ENCODE results near the gene SFI1.

SFI1 gene

DNA sequence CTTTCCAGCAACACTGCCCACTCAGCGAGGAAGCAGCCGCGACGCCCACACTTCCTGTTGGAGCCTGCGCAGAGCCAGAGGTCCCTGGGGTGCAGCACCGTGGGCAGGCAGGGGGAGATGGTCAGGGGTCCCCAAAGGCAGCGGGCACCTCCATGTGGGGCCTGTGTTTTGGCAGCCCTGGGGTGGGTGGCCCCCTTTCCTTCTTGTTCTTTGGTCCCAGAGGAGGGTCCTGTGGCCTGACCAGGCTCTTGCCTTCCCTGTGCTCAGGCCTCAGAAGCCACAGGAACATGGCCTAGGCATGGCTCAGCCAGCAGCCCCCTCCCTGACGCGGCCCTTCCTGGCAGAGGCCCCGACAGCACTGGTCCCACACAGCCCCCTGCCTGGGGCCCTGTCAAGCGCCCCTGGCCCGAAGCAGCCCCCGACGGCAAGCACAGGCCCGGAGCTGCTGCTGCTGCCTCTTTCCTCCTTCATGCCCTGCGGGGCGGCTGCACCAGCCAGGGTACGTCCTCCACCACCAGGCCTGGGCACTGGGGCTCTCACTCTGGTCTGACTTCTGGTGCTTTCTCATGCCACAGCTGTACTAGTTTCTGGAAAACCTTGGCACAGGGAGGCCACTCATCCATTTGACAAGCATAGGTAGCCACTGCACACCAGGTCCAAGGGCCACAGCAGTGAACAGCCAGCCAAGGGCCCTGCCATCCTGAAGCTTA lies 118.6 kb downstream of the SFI1 start:
- no peak for DNase-seq (ENCODE audit: low spot score)
- FAIRE-seq = no peak

DNA sequence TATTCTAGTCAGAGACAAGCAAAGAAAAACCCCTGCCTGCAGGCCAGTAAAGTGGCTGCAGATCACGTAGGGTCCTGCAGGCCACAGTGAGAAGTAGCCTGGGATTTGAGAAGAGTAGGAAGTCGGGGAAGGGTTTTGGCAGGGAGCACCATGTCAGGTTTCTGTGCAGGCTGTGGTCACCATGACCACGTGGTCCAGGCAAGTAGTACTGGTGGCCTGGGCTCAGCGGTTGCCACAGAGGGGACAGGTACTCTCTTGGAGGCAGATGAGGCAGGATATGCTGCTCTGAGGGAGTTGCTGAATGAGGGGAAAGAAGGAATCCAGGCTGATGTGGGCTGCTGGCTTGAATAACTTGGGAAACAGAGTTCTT lies 119.1 kb downstream of the SFI1 start:
- FAIRE-seq (no peak), DNase-seq (ENCODE audit: low spot score) (no peak)

DNA sequence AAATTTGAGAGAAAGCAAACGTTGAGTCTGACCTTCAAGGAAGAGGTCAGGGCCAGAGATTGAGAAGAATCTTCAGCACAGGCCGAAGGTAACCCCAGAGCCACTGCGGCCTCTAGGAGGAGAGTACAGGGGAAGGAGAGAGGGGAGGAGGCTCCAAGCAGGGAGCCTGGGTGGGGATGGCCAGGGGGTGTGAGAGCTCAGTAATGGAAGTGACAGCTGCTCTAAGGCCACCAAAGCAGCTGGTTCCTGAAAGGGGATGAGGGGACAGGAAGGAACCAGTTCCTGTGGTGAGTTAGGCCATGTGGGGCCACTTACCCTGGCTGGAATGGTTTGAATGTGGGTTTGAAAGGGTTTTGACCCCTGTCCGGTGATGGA lies 119.6 kb downstream of the SFI1 start:
- FAIRE-seq = no peak

DNA sequence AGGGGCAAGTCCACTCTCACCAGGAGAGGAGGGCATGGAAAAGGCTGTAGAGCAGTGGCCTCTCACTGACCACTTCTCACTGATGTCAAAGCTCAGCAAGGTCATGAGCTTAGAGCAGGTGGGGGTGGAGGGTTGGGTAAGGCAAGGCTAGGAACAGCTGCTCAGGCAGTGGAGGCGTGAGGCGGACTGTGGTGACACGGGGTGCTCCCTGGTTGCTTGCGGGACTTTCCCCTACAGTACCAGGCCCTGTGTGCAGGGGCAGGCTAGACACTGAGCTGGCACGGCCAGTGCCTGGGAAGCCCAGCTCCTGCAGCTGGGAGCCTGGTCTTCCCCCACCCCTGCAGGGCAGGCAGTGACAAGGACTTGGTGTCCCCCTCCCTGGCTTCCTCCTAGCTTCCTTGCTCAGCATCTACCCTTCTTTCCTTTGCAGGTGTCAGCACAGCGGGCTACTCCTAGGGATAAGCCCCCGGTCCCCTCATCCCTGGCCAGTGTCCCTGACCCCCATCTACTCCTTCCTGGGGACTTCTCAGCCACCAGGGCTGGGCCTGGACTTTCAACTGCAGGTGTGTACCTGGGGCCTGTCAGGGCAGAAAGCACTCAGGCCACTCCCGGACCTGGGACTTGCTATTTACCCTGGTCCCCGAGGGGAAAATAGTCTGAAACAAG lies 120.1 kb downstream of the SFI1 start:
- FAIRE-seq = no peak

More for the DNA sequence above, 119.6 kb downstream of the SFI1 start:
- DNase-seq (ENCODE audit: low spot score) = no peak

DNA sequence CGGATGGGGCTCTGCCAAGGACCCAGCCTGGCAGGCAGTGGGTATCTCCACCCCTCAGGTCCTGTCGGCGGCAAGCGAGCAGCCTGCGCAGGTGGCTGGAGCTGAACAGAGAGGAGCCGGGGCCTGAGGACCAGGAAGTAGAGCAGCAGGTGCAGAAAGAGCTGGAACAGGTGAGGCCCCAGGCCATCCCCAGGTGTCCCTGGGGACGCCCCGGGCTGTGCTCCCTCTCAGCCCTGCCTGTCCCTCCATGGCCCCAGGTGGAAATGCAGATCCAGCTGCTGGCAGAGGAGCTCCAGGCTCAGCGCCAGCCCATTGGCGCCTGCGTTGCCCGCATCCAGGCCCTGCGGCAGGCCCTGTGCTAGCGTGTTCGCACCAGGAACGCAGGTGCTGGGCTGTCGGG lies 121.7 kb downstream of the SFI1 start:
- DNase-seq (ENCODE audit: low spot score) (no peak), FAIRE-seq (no peak)

More for the DNA sequence above, 120.1 kb downstream of the SFI1 start:
- no peak for DNase-seq (ENCODE audit: low spot score)

DNA sequence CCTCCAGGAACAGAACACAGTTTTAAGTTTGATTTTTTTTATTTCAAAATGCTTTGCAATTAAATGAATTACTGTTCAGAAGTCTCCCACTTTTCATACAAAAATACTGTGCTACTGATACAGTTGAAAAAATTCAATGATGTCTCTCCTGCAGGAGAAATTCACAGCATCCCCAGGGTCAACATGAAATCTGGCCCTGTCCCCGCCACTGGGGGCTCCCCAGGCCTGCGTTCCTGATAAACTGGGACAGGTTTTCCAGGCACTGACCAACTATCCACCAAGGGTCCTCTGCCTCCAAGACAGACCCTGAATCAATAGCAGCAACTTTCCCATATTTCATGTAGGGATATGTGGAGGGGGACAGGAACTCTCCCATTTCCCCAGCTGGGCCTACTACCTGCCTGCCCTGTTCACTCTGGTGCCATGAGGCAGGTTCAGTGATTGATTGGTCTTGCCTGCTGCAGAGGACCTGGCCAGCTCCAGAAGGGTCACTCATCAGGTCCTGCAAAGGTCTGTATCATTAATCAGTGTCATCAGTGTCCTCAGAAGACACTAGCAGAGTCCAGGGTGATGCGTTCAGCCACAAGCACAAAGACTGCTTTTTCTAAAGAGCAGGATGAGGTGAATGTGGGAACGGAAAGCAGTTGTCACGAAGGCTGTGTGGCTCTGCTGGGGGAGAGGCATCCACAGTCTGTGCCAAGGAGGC lies 122.3 kb downstream of the SFI1 start:
- FAIRE-seq (no peak), DNase-seq (ENCODE audit: low spot score) (no peak)

DNA sequence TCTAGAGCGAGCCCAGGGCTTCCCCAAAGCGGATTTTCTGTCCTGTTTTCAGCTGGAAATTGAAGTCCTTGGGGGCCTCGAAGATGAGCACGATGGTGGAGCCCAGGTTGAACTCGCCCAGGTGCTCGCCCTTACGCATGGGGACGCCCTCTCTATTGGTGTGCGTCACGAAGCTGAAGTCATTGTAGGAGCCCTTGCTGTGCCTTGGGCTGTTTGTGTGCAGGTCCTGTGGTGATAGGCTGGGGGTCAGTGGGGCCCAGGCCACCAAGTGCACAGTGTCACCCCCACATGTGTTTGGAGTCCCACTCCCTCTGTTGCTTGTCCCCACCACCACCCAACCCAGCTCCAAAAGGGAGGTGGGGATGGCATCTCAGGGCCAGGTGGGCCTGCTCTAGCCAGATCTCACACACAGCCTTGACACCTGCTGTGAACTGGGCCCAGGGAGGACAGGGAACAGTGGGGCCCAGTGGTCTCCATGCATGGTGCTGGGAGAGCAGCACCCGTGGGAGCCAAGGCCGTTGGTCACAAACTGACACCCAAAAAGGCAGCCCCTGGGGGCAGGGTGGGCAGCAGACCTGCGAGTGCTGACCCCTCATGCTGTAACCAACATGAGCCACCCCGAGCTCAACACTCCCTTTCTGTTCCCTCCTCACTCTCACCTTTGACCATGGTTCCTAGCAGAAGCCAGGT lies 123.4 kb downstream of the SFI1 start:
- FAIRE-seq (no peak), DNase-seq (ENCODE audit: low spot score) (no peak)

DNA sequence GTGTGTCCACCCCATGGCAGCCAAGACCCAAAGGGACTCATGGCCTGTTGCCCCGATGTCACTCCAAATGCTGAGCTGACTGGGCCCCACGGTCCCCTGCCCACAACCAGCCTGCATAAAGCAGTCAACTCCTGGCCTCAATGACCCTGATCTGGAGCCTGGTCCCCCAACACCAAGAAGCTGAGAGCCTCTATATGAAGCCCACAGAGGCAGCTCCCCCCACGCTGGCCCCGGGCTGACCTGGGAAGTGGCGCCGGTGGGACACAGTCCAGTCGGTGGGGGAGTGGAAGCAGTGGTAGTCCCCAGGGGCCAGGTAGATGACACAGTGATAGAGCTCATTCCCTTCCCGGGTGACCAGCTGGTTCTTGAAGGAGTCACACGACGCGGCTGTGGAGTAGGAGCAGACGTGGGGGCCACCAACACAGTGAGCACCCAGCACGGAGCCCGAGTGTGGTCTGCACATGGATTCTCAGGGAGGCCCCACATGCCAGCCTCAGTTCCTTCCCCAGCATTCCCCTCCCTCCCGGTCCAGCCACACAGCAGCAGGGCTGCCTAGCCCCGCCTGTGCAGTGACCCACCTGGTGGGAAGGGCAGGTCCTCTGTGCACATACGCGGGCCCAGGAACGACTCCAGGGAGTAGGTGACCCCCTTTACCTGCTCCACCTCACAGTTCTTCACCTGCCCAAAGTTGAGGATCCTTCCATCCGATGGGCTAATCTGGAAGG lies 124.6 kb downstream of the SFI1 start:
- FAIRE-seq = no peak
- DNase-seq (ENCODE audit: low spot score) = no peak

DNA sequence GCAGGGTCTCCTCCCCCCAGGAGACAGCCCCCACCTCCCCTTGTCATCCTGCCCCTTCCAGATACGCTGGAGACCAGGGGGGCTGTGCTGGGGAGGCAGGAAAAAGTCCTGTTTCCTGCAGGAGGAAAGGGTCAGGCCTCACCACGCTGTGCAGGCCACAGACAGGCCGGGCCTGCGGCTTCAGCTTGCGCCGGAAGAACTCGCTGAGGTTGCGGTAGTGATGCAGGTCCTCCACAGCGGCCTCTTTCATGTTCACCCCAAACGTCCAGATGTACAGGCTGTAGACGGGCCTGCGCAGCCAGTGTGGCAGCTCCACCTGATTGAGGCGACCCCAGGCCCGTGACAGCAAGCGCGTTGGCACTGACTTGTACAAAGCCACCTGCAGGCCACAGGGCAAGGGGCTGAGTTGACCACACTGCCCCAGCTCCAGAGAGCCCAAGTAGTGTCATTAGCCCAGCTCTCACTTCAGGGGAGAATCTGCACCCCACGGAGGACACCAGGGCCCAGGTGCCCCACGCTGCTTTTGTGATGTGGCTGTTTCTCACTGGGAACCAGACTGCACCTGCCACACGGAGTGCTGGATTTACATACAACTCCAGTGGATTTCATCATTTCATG lies 125.3 kb downstream of the SFI1 start:
- DNase-seq (ENCODE audit: low spot score) = no peak
- peak; percentile 5 for FAIRE-seq

DNA sequence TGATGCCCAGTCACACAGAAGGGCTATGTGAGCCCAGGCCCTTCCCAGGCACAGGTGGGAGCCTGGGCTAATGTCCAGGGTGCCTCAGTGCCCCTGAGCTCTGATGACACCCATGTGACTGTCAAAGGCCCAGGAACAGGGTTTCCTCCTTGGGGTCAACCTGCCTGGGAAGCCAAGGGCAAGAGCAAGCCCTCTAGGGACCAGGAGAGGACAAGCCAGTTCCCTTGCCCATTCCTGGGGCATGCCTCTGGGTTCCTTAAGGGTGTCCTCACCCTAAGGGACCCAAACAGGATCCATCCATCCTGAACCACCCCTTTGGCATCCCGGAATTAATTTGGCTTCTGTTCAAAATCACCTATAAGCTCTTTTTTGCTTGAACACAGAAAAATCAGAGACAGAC lies 126.6 kb downstream of the SFI1 start:
- no peak for DNase-seq (ENCODE audit: low spot score)
- no peak for FAIRE-seq

DNA sequence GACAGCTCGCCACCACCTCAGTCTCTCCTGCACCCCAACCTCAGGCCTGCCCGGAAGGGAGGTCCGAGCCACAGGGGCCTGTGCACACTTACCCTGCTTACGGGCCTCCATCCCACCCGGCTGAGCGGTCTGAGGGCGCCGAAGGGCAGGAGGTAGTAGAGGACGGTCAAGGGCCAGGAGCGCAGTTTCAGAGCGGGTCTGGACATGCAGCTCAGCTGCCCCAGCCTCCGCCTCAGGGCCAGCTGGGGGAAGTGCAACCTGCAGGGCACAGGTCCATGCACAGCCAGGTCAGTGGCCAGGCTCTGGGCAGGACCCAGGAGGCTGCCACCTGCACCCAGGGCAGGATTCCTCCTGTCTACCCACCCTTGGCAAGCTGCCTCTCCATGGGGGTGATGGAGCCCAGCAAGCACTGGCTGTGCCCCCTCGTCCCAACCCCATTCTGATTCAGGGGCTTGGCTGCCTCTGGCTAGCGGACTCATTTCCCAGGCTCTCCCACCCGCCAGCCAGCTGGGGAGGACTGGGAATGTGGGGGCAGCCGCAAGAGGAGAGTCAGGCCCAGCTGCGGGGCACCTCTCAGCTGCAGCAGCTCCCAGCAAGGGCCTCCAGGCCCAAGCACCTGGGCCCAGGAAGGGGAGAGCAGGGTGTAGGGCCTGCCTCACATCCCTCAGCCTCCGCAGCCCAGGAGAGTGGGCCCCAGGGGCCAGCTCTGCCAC lies 127.4 kb downstream of the SFI1 start:
- FAIRE-seq (peak; percentile 17), DNase-seq (ENCODE audit: low spot score) (no peak)

DNA sequence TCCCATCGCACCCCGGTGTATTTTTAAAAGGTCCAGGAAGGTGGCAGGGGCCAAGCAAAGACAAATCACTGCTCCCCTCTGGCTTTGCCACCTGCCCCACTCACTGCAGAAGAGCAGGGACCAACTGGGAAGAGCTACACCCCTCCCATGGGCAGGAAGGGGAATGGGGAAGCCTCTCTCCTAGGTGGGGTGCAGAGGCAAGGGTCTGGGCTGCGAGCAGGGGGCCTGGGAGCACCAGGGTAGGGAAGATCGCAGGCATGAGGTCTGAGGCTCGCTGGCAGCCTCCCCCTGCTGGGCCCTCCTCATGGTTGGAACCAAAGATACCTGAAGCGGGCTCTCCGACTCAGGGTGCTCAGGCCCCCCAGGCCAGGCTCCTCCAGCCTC lies 128.9 kb downstream of the SFI1 start:
- FAIRE-seq (no peak), DNase-seq (ENCODE audit: low spot score) (no peak)

DNA sequence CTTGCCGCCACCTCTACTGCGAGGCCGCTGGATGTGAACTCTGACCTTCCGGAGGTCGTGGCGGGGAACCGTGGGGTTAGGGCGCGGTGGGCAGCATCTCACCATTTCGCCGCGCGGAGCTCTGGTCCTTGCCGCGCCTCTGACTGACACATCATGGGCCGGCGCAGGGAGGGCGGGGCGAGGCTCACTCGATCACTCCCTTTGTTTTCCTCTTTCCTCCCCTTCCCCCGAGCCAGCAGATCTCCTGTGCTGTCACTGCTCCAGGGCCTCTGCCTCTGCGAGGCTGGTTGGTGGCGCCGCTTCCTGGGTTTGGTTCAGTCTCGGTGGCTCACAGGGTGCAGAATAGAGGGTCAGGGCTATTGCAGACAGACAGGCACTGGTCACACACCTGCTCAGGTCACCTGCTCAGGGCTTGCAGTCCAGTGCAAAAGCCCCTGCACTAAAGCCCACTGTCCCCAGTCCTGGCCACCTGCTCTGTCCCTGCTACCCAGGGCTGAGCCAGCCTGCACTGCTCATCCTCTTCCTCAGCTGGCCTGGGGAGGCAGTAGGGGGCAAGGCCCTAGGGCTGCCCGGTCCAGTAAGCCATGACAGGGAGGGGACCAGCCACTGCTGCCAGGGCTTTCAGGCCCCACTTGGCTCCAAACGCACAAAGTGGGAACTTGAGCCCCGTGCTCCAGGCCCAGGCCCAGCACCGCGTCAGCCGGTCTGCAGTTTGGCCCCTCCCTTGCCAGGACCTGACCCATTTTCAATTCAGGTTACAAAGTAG lies 129.5 kb downstream of the SFI1 start:
- DNase-seq (ENCODE audit: low spot score) = no peak
- FAIRE-seq = no peak

DNA sequence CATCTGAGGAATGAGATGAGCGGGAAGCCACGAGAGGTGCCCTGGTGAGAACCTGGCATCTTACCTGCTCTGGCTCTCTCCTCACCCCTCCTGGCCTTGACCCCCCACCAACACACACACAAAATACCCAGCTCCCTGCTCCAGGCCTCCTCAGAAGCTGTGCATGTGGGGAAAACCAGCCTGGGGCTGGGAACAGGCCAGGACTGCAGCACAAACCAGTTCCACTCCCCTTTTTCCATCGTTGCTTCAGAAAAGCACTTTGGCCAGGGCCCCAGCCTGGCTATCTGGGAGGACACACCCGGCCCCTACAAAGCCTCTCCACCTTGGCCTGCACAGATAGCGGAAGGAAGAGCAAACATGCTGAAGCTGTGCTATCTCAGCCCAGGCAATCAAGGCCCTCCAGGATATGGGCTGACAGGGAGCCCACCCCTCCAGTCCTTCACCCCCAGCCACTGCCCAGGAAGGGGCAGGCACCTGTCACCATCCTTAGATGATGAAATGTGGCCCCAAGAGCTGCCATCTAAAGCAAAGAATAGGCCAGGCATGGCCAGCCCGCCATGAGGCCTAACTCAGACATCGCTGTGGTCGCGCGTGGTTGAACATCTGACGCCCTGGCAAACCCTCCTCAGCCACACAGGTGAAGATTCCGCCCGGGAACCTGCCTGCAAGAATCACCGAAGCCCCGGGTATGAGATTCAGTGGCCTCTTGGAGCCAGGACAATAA lies 130.3 kb downstream of the SFI1 start:
- DNase-seq (ENCODE audit: low spot score) (no peak), FAIRE-seq (no peak)

DNA sequence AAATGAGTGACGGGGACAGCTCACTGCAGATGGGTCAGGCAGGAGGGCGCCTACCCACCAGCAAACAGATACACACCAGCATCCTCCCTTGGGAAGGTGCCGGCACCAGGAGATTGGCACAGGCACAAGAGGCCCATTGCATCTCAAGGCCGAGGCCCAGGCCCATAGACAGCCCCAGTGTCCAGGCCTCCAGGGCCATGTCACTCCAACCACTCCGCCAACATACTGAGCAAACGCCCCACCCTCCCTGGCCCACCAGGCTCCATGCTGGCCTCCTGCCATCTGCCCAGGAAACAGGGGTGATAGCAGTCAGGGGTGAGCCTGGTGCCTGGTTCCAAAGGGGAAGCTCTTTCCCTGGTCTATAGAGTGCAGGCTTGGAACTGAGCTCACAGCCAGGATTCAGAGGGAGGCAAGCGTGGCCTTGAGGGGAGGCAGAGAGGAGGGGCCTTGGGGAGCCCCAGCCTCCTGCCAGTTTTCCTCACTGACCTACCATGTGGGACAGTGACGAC lies 130.9 kb downstream of the SFI1 start:
- no peak for DNase-seq (ENCODE audit: low spot score)
- no peak for FAIRE-seq

DNA sequence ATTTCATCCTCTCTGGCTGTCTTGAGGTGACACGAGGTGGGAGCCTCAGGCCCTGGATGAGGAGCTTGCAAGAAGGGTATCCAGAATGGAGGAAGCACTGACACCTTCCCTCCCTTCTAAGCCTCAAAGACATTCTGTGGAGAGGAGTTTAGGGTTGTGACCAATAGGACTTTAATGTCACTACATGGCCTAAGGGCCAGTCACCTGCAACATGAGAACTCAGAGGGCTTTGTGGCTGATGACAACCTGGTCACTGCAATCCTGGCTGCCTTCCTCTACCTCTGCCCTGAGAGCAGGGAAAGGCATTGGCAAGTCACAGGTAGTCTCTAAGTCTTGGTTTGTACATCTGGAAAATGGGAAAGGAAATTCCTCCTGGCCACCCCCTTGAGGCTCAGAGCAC lies 132.0 kb downstream of the SFI1 start:
- no peak for FAIRE-seq
- no peak for DNase-seq (ENCODE audit: low spot score)

DNA sequence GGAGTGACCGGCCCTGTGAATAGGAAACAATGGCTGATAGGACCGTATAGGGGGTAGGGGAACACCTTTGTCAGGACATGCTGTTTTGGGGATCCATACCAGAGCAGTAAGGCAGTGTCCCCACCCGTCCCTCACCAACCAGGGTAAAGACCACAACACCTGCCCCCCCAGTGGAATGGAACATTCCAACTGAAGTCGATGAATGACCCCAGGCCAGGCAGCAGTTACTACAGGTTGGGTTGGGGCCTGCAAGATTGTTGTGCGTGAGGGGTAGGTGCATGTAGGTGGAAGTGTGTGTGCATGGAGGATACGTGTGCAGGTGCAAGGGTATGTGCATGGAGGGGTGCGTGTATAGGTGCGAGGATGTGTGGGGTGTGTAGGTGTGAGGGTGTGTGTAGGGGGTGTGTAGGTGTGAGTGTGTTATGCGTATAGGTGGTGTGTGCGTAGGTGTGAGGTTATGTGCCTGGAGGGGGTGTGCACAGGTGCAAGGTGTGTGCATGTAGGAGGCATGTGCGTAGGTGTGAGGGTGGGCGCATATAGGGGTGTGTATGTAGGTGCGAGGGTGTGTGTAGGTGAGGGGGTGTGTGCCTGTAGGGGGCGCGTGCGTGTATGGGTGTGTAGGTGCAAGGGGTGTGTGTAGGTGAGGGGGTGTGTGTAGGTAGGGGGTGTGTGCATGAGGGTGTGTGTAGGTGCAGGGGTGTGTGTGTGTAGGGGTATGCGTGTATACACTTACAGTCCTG lies 132.8 kb downstream of the SFI1 start:
- peak; percentile 96 for FAIRE-seq
- no peak for DNase-seq (ENCODE audit: low spot score)

DNA sequence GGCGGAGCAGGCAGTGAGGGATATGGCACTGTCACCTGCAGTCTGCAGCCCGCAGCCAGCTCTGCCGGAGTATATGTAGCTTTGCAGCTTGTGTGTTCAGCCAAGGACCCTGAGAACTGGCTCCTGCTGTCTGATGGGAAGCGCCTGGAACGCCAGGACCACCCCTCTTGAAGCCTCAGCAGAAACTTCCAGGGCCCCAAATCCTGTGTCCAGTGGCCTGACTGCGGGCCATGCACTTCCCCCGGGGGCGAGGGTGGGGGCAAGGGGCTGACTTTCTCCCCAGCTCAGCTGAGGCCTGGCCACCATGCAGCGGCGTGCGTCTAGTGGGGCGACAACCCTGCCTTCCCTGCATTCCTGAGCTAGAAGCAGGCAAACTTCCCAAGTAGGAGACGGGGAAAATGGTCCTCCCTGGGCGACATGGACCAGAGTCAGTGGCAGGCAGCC lies 133.4 kb downstream of the SFI1 start:
- no peak for FAIRE-seq
- DNase-seq (ENCODE audit: low spot score) = no peak
